Measurements from ENCODE around the gene TENM3.

Gene TENM3

GRCh38 chr4:182391111-182391684 lies 148.0 kb downstream of the TENM3 start:
- no peaks in the 10 kb centered on the region for H3K4me1 ChIP-seq (ENCODE audit: control insufficient read depth, insufficient read depth, low read length)
- H3K27me3 ChIP-seq (ENCODE audit: control insufficient read depth, insufficient read depth, low read length), result no peaks in the 10 kb centered on the region
- no peak overlapping the region for H3K9ac ChIP-seq (ENCODE audit: low read depth, low read length)
- no peaks in the 10 kb centered on the region for H3K36me3 ChIP-seq (ENCODE audit: control insufficient read depth, insufficient read depth, low read length)
- H3K4me3 ChIP-seq (ENCODE audit: low read depth, low read length), result no peak overlapping the region
- no peaks in the 10 kb centered on the region for H3K9me3 ChIP-seq (ENCODE audit: control insufficient read depth, insufficient read depth, low read length)

GRCh38 chr4:182394181-182394580 lies 151.0 kb downstream of the TENM3 start:
- Histone ChIP-seq H3K9ac (ENCODE audit: low read depth, low read length) (no peak overlapping the region), H3K9me3 (ENCODE audit: control insufficient read depth, insufficient read depth, low read length) (no peaks in the 10 kb centered on the region), H3K4me1 (ENCODE audit: control insufficient read depth, insufficient read depth, low read length) (no peaks in the 10 kb centered on the region), H3K36me3 (ENCODE audit: control insufficient read depth, insufficient read depth, low read length) (no peaks in the 10 kb centered on the region), H3K4me3 (ENCODE audit: low read depth, low read length) (no peak overlapping the region), H3K27me3 (ENCODE audit: control insufficient read depth, insufficient read depth, low read length) (no peaks in the 10 kb centered on the region)

GRCh38 chr4:182400081-182400480 lies 156.9 kb downstream of the TENM3 start:
- H3K9me3 ChIP-seq (ENCODE audit: control insufficient read depth, insufficient read depth, low read length), result no peaks in the 10 kb centered on the region
- H3K4me3 ChIP-seq (ENCODE audit: low read depth, low read length), result no peak overlapping the region
- H3K36me3 ChIP-seq (ENCODE audit: control insufficient read depth, insufficient read depth, low read length), result no peaks in the 10 kb centered on the region
- H3K9ac ChIP-seq (ENCODE audit: low read depth, low read length), result no peak overlapping the region
- no peaks in the 10 kb centered on the region for H3K27me3 ChIP-seq (ENCODE audit: control insufficient read depth, insufficient read depth, low read length)
- H3K4me1 ChIP-seq (ENCODE audit: control insufficient read depth, insufficient read depth, low read length), result no peaks in the 10 kb centered on the region

- Histone ChIP-seq H3K4me1 (ENCODE audit: control insufficient read depth, insufficient read depth, low read length) (no peaks in the 10 kb centered on the region), H3K9me3 (ENCODE audit: control insufficient read depth, insufficient read depth, low read length) (no peaks in the 10 kb centered on the region), H3K9ac (ENCODE audit: low read depth, low read length) (no peak overlapping the region), H3K36me3 (ENCODE audit: control insufficient read depth, insufficient read depth, low read length) (no peaks in the 10 kb centered on the region), H3K4me3 (ENCODE audit: low read depth, low read length) (no peak overlapping the region), H3K27me3 (ENCODE audit: control insufficient read depth, insufficient read depth, low read length) (no peaks in the 10 kb centered on the region)
Observed at GRCh38 chr4:182400790-182401189, 157.6 kb downstream of the TENM3 start.

- H3K4me1 ChIP-seq (ENCODE audit: control insufficient read depth, insufficient read depth, low read length), result no peaks in the 10 kb centered on the region
- no peak overlapping the region for H3K9ac ChIP-seq (ENCODE audit: low read depth, low read length)
- no peaks in the 10 kb centered on the region for H3K27me3 ChIP-seq (ENCODE audit: control insufficient read depth, insufficient read depth, low read length)
- H3K9me3 ChIP-seq (ENCODE audit: control insufficient read depth, insufficient read depth, low read length), result no peaks in the 10 kb centered on the region
- no peaks in the 10 kb centered on the region for H3K36me3 ChIP-seq (ENCODE audit: control insufficient read depth, insufficient read depth, low read length)
- H3K4me3 ChIP-seq (ENCODE audit: low read depth, low read length), result no peak overlapping the region
Observed at GRCh38 chr4:182404376-182404775, 161.2 kb downstream of the TENM3 start.

GRCh38 chr4:182405087-182405486 lies 161.9 kb downstream of the TENM3 start:
- Histone ChIP-seq H3K36me3 (ENCODE audit: control insufficient read depth, insufficient read depth, low read length) (no peaks in the 10 kb centered on the region), H3K27me3 (ENCODE audit: control insufficient read depth, insufficient read depth, low read length) (no peaks in the 10 kb centered on the region), H3K4me3 (ENCODE audit: low read depth, low read length) (no peak overlapping the region), H3K9ac (ENCODE audit: low read depth, low read length) (no peak overlapping the region), H3K9me3 (ENCODE audit: control insufficient read depth, insufficient read depth, low read length) (no peaks in the 10 kb centered on the region), H3K4me1 (ENCODE audit: control insufficient read depth, insufficient read depth, low read length) (no peaks in the 10 kb centered on the region)

- no peak overlapping the region for H3K4me3 ChIP-seq (ENCODE audit: low read depth, low read length)
- peaks cover 7% of the 10 kb centered on the region for H3K4me1 ChIP-seq (ENCODE audit: control insufficient read depth, insufficient read depth, low read length)
- H3K9me3 ChIP-seq (ENCODE audit: control insufficient read depth, insufficient read depth, low read length), result no peaks in the 10 kb centered on the region
- H3K36me3 ChIP-seq (ENCODE audit: control insufficient read depth, insufficient read depth, low read length), result no peaks in the 10 kb centered on the region
- H3K9ac ChIP-seq (ENCODE audit: low read depth, low read length), result no peak overlapping the region
- H3K27me3 ChIP-seq (ENCODE audit: control insufficient read depth, insufficient read depth, low read length), result no peaks in the 10 kb centered on the region
Observed at GRCh38 chr4:182409271-182409670, 166.1 kb downstream of the TENM3 start.

- no peak overlapping the region for H3K4me3 ChIP-seq (ENCODE audit: low read depth, low read length)
- no peaks in the 10 kb centered on the region for H3K36me3 ChIP-seq (ENCODE audit: control insufficient read depth, insufficient read depth, low read length)
- H3K27me3 ChIP-seq (ENCODE audit: control insufficient read depth, insufficient read depth, low read length), result no peaks in the 10 kb centered on the region
- H3K4me1 ChIP-seq (ENCODE audit: control insufficient read depth, insufficient read depth, low read length), result peaks cover 16% of the 10 kb centered on the region
- no peaks in the 10 kb centered on the region for H3K9me3 ChIP-seq (ENCODE audit: control insufficient read depth, insufficient read depth, low read length)
- no peak overlapping the region for H3K9ac ChIP-seq (ENCODE audit: low read depth, low read length)
Observed at GRCh38 chr4:182411391-182411790, 168.2 kb downstream of the TENM3 start.

GRCh38 chr4:182413550-182413949 lies 170.3 kb downstream of the TENM3 start:
- no peaks in the 10 kb centered on the region for H3K9me3 ChIP-seq (ENCODE audit: control insufficient read depth, insufficient read depth, low read length)
- H3K27me3 ChIP-seq (ENCODE audit: control insufficient read depth, insufficient read depth, low read length), result no peaks in the 10 kb centered on the region
- no peaks in the 10 kb centered on the region for H3K36me3 ChIP-seq (ENCODE audit: control insufficient read depth, insufficient read depth, low read length)
- peaks cover 18% of the 10 kb centered on the region for H3K4me1 ChIP-seq (ENCODE audit: control insufficient read depth, insufficient read depth, low read length)
- H3K4me3 ChIP-seq (ENCODE audit: low read depth, low read length), result no peak overlapping the region
- H3K9ac ChIP-seq (ENCODE audit: low read depth, low read length), result no peak overlapping the region

- Histone ChIP-seq H3K9me3 (ENCODE audit: control insufficient read depth, insufficient read depth, low read length) (no peaks in the 10 kb centered on the region), H3K9ac (ENCODE audit: low read depth, low read length) (no peak overlapping the region), H3K4me1 (ENCODE audit: control insufficient read depth, insufficient read depth, low read length) (peaks cover 18% of the 10 kb centered on the region), H3K4me3 (ENCODE audit: low read depth, low read length) (no peak overlapping the region), H3K36me3 (ENCODE audit: control insufficient read depth, insufficient read depth, low read length) (no peaks in the 10 kb centered on the region), H3K27me3 (ENCODE audit: control insufficient read depth, insufficient read depth, low read length) (no peaks in the 10 kb centered on the region)
Observed at GRCh38 chr4:182415116-182415515, 171.9 kb downstream of the TENM3 start.

- no peaks in the 10 kb centered on the region for H3K36me3 ChIP-seq (ENCODE audit: control insufficient read depth, insufficient read depth, low read length)
- H3K27me3 ChIP-seq (ENCODE audit: control insufficient read depth, insufficient read depth, low read length), result no peaks in the 10 kb centered on the region
- H3K9ac ChIP-seq (ENCODE audit: low read depth, low read length), result no peak overlapping the region
- no peaks in the 10 kb centered on the region for H3K9me3 ChIP-seq (ENCODE audit: control insufficient read depth, insufficient read depth, low read length)
- peaks cover 15% of the 10 kb centered on the region for H3K4me1 ChIP-seq (ENCODE audit: control insufficient read depth, insufficient read depth, low read length)
- no peak overlapping the region for H3K4me3 ChIP-seq (ENCODE audit: low read depth, low read length)
Observed at GRCh38 chr4:182416067-182416466, 172.9 kb downstream of the TENM3 start.

- Histone ChIP-seq H3K4me3 (ENCODE audit: low read depth, low read length) (no peak overlapping the region), H3K4me1 (ENCODE audit: control insufficient read depth, insufficient read depth, low read length) (peaks cover 10% of the 10 kb centered on the region), H3K9ac (ENCODE audit: low read depth, low read length) (no peak overlapping the region), H3K9me3 (ENCODE audit: control insufficient read depth, insufficient read depth, low read length) (no peaks in the 10 kb centered on the region), H3K36me3 (ENCODE audit: control insufficient read depth, insufficient read depth, low read length) (no peaks in the 10 kb centered on the region), H3K27me3 (ENCODE audit: control insufficient read depth, insufficient read depth, low read length) (no peaks in the 10 kb centered on the region)
Observed at GRCh38 chr4:182418054-182418734, 175.0 kb downstream of the TENM3 start.
